ENCODE measurements around the gene TULP4.

TULP4 gene

GRCh38 chr6:158418501-158418900 is 106.2 kb downstream of the TULP4 start:
- DNase-seq (ENCODE audit: low read depth, low spot score), result no peak

GRCh38 chr6:158419339-158419909 is 107.2 kb downstream of the TULP4 start:
- DNase-seq (ENCODE audit: low read depth, low spot score), result no peak

GRCh38 chr6:158421381-158421780 is 109.1 kb downstream of the TULP4 start:
- DNase-seq (ENCODE audit: low read depth, low spot score), result peak; percentile 30

GRCh38 chr6:158422629-158423238 is 110.5 kb downstream of the TULP4 start:
- peak; percentile 99 for DNase-seq (ENCODE audit: low read depth, low spot score)

- DNase-seq (ENCODE audit: low read depth, low spot score), result no peak
Observed at GRCh38 chr6:158431036-158431435, 118.8 kb downstream of the TULP4 start.

GRCh38 chr6:158431560-158431959 is 119.3 kb downstream of the TULP4 start:
- DNase-seq (ENCODE audit: low read depth, low spot score), result no peak

GRCh38 chr6:158437571-158437970 is 125.3 kb downstream of the TULP4 start:
- no peak for DNase-seq (ENCODE audit: low read depth, low spot score)

- no peak for DNase-seq (ENCODE audit: low read depth, low spot score)
Observed at GRCh38 chr6:158438226-158438625, 126.0 kb downstream of the TULP4 start.

GRCh38 chr6:158439255-158439654 is 127.0 kb downstream of the TULP4 start:
- DNase-seq (ENCODE audit: low read depth, low spot score), result no peak

- no peak for DNase-seq (ENCODE audit: low read depth, low spot score)
Observed at GRCh38 chr6:158441716-158442215, 129.5 kb downstream of the TULP4 start.

- DNase-seq (ENCODE audit: low read depth, low spot score), result no peak
Observed at GRCh38 chr6:158442306-158442705, 130.0 kb downstream of the TULP4 start.

- no peak for DNase-seq (ENCODE audit: low read depth, low spot score)
Observed at GRCh38 chr6:158445426-158446085, 133.3 kb downstream of the TULP4 start.

- no peak for DNase-seq (ENCODE audit: low read depth, low spot score)
Observed at GRCh38 chr6:158448856-158449255, 136.6 kb downstream of the TULP4 start.

GRCh38 chr6:158452191-158452590 is 139.9 kb downstream of the TULP4 start:
- no peak for DNase-seq (ENCODE audit: low read depth, low spot score)

- DNase-seq (ENCODE audit: low read depth, low spot score), result no peak
Observed at GRCh38 chr6:158457131-158457530, 144.9 kb downstream of the TULP4 start.

GRCh38 chr6:158457616-158458278 is 145.5 kb downstream of the TULP4 start:
- DNase-seq (ENCODE audit: low read depth, low spot score), result no peak

- peak; percentile 39 for DNase-seq (ENCODE audit: low read depth, low spot score)
Observed at GRCh38 chr6:158459726-158460125, 147.5 kb downstream of the TULP4 start.

- no peak for DNase-seq (ENCODE audit: low read depth, low spot score)
Observed at GRCh38 chr6:158460602-158461169, 148.4 kb downstream of the TULP4 start.

GRCh38 chr6:158461954-158462353 is 149.7 kb downstream of the TULP4 start:
- no peak for DNase-seq (ENCODE audit: low read depth, low spot score)

GRCh38 chr6:158464483-158464882 is 152.2 kb downstream of the TULP4 start:
- peak; percentile 93 for DNase-seq (ENCODE audit: low read depth, low spot score)

GRCh38 chr6:158465257-158465656 is 153.0 kb downstream of the TULP4 start:
- no peak for DNase-seq (ENCODE audit: low read depth, low spot score)

- DNase-seq (ENCODE audit: low read depth, low spot score), result no peak
Observed at GRCh38 chr6:158465747-158466146, 153.5 kb downstream of the TULP4 start.
